Right lobe of liver (tissue), 6 donors: ENCODE results near the gene ITSN1. TPM values are rescaled to one million over a fixed set of nuclear protein-coding genes. Genes with fewer than 3 reads are reported as not detected.
"Not testable (repeated sequence)": the region's sequence is repeated elsewhere in the genome, so short reads cannot be mapped to it uniquely, and the experiment has no call there.

Source experiments
- ATAC-seq, 4 donors: fragments of 200-7000 bp; cut with Tn5 transposase; one replicate each; pipeline ENCODE4 v1.9.1; 2020; ENCODE audit warnings: mild to moderate bottlenecking in 4 of 4, moderate library complexity in 4 of 4
- DNase-seq, 3 donors: peaks; one replicate each; pipeline ENCODE4 v3.0.0-alpha.2; 2020
- H3K27ac ChIP-seq, 3 donors: fragments of 200-600 bp; one replicate each; pipeline ENCODE4 v1.8.0; 2022
- H3K27me3 ChIP-seq, 2 donors: fragments of 200-600 bp; one replicate each; pipeline ENCODE4 v1.8.0; 2022
- H3K36me3 ChIP-seq, 4 donors: fragments of 200-600 bp; sonication (generic) in 1 of 4; one replicate each; pipeline versions ENCODE4 v1.5.1 to v1.8.0; 2017 to 2022; ENCODE audit warnings: control low read depth in 1 of 4
- H3K4me1 ChIP-seq, 4 donors: fragments of 200-600 bp; sonication (generic) in 1 of 4; one replicate each; pipeline versions ENCODE4 v1.5.1 to v1.8.0; 2017 to 2022; ENCODE audit warnings: control low read depth in 1 of 4
- H3K4me3 ChIP-seq, 3 donors: fragments of 200-600 bp; one replicate each; pipeline ENCODE4 v1.8.0; 2022
- H3K9me3 ChIP-seq, 4 donors: fragments of 200-600 bp; sonication (generic) in 1 of 4; one replicate each; pipeline versions ENCODE4 v1.5.1 to v1.8.0; 2017 to 2022; ENCODE audit warnings: control low read depth in 1 of 4
- POLR2A ChIP-seq: fragments of 450-650 bp; IDR thresholded peaks from one replicate; pipeline ENCODE4 v1.6.1; 2017; ENCODE audit warnings: antibody characterized with exemption, mild to moderate bottlenecking
- WGBS: methylation state at CpG from one replicate; pipeline ENCODE4 v1.1.6; 2018; ENCODE audit warnings: low coverage, low lambda C conversion rate; ENCODE audit not compliant: insufficient coverage; ENCODE audit errors: missing lambda C conversion rate; 5-methylcytosine and 5-hydroxymethylcytosine counted together
- intact Hi-C, 2 donors: fragments of 100-400 bp; cut with DNase I; formaldehyde crosslinking; loops; one replicate each; pipeline versions ENCODE4 v1.11.2 to v1.14.1; 2022
- total RNA-seq, 6 experiments: library from RNA; depleted of rRNA in 2 of 6; stranded (reverse); fragments of >200 nt in 2 of 6; fragmentation: NEBNext Ultra II Directional in 3 of 6; extraction: Animal tissue kit (Norgen Biotek cat#: 25700) in 3 of 6; gene quantifications; one replicate each; pipeline versions ENCODE4 v1.1.0 to v1.2.4, GENCODE V29; 2016 to 2023
- TF ChIP-seq, protein P1 (sequence below), 4 donors: fragments of 200-600 bp in 3 of 4; fragments of 450-650 bp in 1 of 4; IDR thresholded peaks; one replicate each; pipeline versions ENCODE4 v1.5.1 to v1.8.0; 2016 to 2022; ENCODE audit warnings: antibody characterized with exemption in 4 of 4, mild to moderate bottlenecking in 2 of 4
- donor health status: DM: no; HTN: yes; CAD: no.
- donor health status: DM: no; HTN: no; CAD: no.
- donor health status: DM: no; HTN: no; CAD: no.
- donor health status: DM: no; HTN: yes; CAD: no.
- donor health status: DM: no; HTN: yes; CAD: no.

ITSN1 gene
- total RNA-seq, 6 experiments from 2014 or later: 27.8 to 63.1 (median 33.8) TPM

DNA sequence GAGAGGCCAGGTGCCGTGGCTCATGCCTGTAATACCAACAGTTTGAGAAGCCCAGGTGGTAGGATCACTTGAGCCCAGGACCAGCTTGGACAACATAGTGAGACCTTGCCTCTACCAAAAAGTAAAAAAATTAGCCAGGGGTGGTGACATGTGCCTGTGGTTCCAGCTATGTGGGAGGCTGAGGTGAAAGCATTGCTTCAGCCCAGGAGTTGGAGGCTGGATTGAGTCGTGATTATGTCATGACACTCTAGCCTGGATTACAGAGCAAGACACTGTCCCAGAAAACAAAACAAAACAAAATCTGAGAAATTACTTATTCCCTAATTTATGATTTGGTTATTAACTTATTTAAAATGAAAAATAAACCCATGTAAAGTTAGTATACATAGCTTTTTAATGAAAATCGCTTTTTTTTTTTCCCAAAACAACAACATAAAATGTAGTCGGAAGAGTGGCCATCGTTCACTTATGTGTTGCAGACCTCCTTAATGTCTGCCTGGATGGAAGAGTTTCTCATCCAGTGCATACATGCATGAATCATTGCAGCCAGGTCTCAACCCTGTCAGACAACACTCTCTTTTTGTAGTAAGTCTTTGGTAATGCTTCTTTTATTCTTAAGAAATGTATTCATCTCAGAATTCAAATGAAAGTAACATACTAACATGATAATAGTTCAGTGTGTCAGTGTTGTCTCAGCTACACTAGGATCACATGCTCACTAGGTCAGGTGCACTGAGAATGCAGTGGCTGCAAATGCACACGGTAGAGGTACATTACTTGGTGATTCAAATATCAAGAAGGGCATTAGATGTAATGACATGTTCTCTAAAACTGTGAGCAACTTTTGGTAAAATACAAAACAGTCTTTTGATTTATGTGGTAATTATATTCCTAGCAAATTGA lies 28.0 kb downstream of the ITSN1 start:
- no peak for DNase-seq
- Histone ChIP-seq H3K27ac (no peak overlapping the region), H3K36me3 (no peaks in the 10 kb centered on the region), H3K9me3 (no peaks in the 10 kb centered on the region), H3K27me3 (no peaks in the 10 kb centered on the region), H3K4me1 (peaks cover 0 to 35% (median 14%) of the 10 kb centered on the region in 4 donors), H3K4me3 (no peak overlapping the region)
- TF ChIP-seq POLR2A: no peak
- TF ChIP-seq, protein P1, sequence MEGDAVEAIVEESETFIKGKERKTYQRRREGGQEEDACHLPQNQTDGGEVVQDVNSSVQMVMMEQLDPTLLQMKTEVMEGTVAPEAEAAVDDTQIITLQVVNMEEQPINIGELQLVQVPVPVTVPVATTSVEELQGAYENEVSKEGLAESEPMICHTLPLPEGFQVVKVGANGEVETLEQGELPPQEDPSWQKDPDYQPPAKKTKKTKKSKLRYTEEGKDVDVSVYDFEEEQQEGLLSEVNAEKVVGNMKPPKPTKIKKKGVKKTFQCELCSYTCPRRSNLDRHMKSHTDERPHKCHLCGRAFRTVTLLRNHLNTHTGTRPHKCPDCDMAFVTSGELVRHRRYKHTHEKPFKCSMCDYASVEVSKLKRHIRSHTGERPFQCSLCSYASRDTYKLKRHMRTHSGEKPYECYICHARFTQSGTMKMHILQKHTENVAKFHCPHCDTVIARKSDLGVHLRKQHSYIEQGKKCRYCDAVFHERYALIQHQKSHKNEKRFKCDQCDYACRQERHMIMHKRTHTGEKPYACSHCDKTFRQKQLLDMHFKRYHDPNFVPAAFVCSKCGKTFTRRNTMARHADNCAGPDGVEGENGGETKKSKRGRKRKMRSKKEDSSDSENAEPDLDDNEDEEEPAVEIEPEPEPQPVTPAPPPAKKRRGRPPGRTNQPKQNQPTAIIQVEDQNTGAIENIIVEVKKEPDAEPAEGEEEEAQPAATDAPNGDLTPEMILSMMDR (IDR thresholded peaks at IDR 0.05): no peak
- ATAC-seq: peak in 1 of 4 donors; percentile 13
- WGBS: 76% methylated on average over 6 of the region's 6 CpGs
- intact Hi-C loops: loop anchor here in 1 of 2 donors (10.0 kb wide), 1 partner anchor 64 kb away; no protein-coding TSS in a partner anchor

DNA sequence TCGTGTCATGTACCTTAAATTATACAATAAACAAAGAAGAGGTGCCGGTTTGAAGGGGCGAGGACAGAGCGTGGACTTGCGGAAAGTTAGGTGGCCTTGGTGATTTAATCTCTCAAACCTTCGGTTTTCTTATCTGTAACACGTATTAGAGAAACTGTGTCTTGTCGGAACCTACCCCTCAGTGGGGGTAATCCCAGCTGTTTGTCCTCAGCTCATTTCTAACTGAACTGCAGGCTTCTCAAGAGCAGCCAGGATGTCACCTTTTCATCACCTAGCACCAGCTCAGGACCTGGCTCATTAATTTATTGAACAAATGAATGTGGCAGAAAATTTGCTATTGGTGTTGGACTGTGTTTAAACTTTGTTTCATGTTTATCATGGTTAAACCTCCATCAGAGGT lies 31.2 kb downstream of the ITSN1 start:
- 83% methylated on average over 8 of the region's 8 CpGs for WGBS
- no peak for DNase-seq
- Histone ChIP-seq H3K4me3 (no peak overlapping the region), H3K27me3 (no peaks in the 10 kb centered on the region), H3K9me3 (no peaks in the 10 kb centered on the region), H3K4me1 (peaks cover 0 to 29% (median 13%) of the 10 kb centered on the region in 4 donors), H3K36me3 (no peaks in the 10 kb centered on the region), H3K27ac (no peak overlapping the region)
- TF ChIP-seq, protein P1 (IDR thresholded peaks at IDR 0.05): no peak
- no peak for TF ChIP-seq POLR2A
- ATAC-seq: no peak
- intact Hi-C loops: loop anchor here in 1 of 2 donors (10.0 kb wide), 1 partner anchor 61 kb away; no protein-coding TSS in a partner anchor

DNA sequence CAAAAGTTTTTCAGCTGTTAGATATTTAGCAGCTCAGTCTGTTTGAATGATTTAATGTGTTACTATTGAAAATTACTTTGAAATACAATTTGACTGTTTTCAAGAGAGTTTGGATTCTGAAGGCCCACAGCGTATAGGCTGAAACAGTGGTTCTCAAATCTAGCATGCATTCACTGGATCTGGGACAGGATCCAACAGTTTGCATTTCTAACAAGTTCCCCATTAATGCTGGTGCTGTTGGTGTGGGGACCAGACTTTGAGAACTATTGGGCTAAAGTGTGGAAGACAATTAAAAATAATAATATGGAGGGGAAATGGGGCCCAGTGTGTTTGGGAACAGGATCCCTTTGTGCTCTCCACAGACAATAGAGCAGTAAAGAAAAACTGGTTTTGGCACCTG lies 31.9 kb downstream of the ITSN1 start:
- intact Hi-C loops: loop anchor here in 1 of 2 donors (10.0 kb wide), 1 partner anchor 61 kb away; no protein-coding TSS in a partner anchor
- TF ChIP-seq POLR2A: no peak
- TF ChIP-seq, protein P1 (IDR thresholded peaks at IDR 0.05): no peak
- WGBS: 0% methylated on average over 1 of the region's 1 CpG

DNA sequence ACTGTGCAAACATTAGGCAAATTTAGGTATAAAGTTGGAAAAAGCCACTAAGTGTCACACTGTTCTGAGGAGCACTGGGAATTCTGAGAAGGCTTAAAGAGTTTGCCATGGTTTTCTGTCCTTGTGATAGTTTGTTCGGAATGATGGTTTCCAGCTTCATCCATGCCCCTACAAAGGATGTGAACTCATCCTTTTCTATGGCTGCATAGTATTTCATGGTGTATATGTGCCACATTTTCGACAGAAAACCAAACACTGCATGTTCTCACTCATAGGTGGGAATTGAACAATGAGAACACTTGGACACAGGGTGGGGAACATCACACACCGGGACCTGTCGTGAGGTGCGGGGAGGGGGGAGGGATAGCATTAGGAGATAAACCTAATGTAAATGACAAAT lies 34.4 kb downstream of the ITSN1 start:
- not testable (repeated sequence) for H3K4me3 ChIP-seq, H3K36me3 ChIP-seq, H3K27ac ChIP-seq, ATAC-seq, H3K9me3 ChIP-seq, DNase-seq, H3K27me3 ChIP-seq
- peaks cover 0 to 28% (median 9%) of the 10 kb centered on the region in 4 donors for H3K4me1 ChIP-seq
- intact Hi-C loops: loop anchor here in 1 of 2 donors (10.0 kb wide), 1 partner anchor 58 kb away; no protein-coding TSS in a partner anchor
- 96% methylated on average over 5 of the region's 5 CpGs for WGBS

More for the DNA sequence above, 31.9 kb downstream of the ITSN1 start:
- Histone ChIP-seq H3K36me3 (no peaks in the 10 kb centered on the region), H3K27me3 (no peaks in the 10 kb centered on the region), H3K4me1 (peaks cover 0 to 27% (median 9%) of the 10 kb centered on the region in 4 donors), H3K9me3 (no peaks in the 10 kb centered on the region), H3K4me3 (no peak overlapping the region), H3K27ac (no peak overlapping the region)
- ATAC-seq (peak in 1 of 4 donors; percentile 40), DNase-seq (no peak)

DNA sequence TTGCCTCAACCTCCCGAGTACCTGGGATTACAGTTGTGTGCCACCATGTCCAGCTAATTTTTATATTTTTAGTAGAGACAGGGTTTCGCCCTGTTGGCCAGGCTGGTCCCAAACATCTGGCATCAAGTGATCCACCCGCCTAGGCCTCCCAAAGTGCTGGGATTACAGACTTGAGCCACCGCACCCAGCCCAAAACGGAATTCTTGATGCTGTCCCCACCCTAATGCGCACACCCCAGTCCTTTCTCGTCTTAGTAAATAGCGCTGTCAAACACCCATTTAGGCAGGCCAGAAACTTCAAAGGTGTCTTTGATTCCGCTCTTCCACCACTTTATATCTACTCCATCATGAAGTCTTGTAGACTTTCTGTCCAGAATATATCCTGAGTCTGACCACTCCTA lies 35.1 kb downstream of the ITSN1 start:
- TF ChIP-seq POLR2A: no peak
- TF ChIP-seq, protein P1 (IDR thresholded peaks at IDR 0.05): no peak
- H3K36me3 ChIP-seq: no peaks in the 10 kb centered on the region
- intact Hi-C loops: loop anchor here in 1 of 2 donors (10.0 kb wide), 1 partner anchor 57 kb away; no protein-coding TSS in a partner anchor
- DNase-seq (no peak), ATAC-seq (no peak)
- H3K4me3 ChIP-seq: no peak overlapping the region
- H3K4me1 ChIP-seq: peaks cover 0 to 28% (median 9%) of the 10 kb centered on the region in 4 donors
- no peak overlapping the region for H3K27ac ChIP-seq
- no peaks in the 10 kb centered on the region for H3K27me3 ChIP-seq
- 95% methylated on average over 9 of the region's 9 CpGs for WGBS
- H3K9me3 ChIP-seq: no peaks in the 10 kb centered on the region
